Activated naive CD4-positive, alpha-beta T cell treated with anti-CD3 and anti-CD28 coated beads for 36 hours (primary cell): ENCODE data around the gene PAEP. TPM values are rescaled to one million over a fixed set of nuclear protein-coding genes. Genes with fewer than 3 reads are reported as not detected.
"Not testable (repeated sequence)": the region's sequence is repeated elsewhere in the genome, so short reads cannot be mapped to it uniquely, and the experiment has no call there.

Experiments
- CTCF ChIA-PET: fragments of 350-600 bp; sonication (Branson Sonifier 250); formaldehyde crosslinking; loops from one replicate; lab custom pipeline; 2021; ENCODE audit warnings: antibody characterized with exemption; lab: Charles Lee
- DNase-seq: peaks from one replicate; pipeline ENCODE4 v3.0.0-alpha.2; 2020
- H3K27ac Mint-ChIP-seq: one replicate; pipeline ENCODE4 v1.8.0; 2021; ENCODE audit warnings: mild to moderate bottlenecking, mixed read lengths
- H3K27me3 Mint-ChIP-seq: one replicate; pipeline ENCODE4 v1.8.0; 2021; ENCODE audit warnings: low read depth, mixed read lengths
- H3K36me3 Mint-ChIP-seq: one replicate; pipeline ENCODE4 v1.8.0; 2021; ENCODE audit warnings: low read depth, mixed read lengths
- H3K4me1 Mint-ChIP-seq: one replicate; pipeline ENCODE4 v1.8.0; 2021; ENCODE audit warnings: low read depth, mixed read lengths
- H3K4me3 Mint-ChIP-seq: one replicate; pipeline ENCODE4 v1.8.0; 2021; ENCODE audit warnings: mild to moderate bottlenecking, moderate library complexity, mixed read lengths
- H3K9me3 Mint-ChIP-seq: one replicate; pipeline ENCODE4 v1.8.0; 2021; ENCODE audit warnings: mixed read lengths
- intact Hi-C: fragments of 100-400 bp; cut with micrococcal nuclease; formaldehyde crosslinking; loops from one replicate; pipeline ENCODE4 v1.15.1; 2023
- total RNA-seq, 2 experiments: library from RNA; stranded (reverse); gene quantifications; one replicate each; pipeline ENCODE4 v1.2.3, GENCODE V29; 2021

The PAEP gene
- total RNA-seq, 2 experiments from 2014 or later, result not detected

DNA sequence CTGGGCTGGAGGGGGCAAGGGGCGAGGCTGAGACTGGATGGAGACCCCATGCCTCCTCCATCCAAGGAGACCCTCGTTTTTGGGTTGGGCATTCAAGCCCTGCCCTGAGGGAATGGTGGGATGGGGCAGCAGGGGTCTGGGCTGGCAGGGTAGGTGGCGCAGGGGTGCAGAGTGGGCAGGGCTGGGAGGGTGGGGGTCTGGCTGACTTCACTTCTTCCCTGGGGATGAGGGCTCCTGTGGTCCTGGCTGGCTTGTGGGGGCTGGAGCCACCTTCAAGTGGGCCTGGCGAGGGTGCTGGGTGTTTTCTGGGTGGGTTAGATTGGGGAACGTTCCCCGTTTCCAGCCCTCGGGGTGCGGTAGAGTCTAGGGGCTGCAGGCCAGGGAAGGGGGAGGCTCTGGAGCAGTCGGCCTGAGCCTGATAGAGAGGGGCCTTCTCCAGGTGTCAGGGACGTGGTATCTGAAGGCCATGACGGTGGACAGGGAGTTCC lies 39.9 kb upstream of the PAEP start:
- H3K27me3 Mint-ChIP-seq, result peaks cover 13% of the 10 kb centered on the region
- no peaks in the 10 kb centered on the region for H3K36me3 Mint-ChIP-seq
- DNase-seq, result no peak
- intact Hi-C loops, result no loop called here
- no peak overlapping the region for H3K4me3 Mint-ChIP-seq
- H3K27ac Mint-ChIP-seq, result no peak overlapping the region
- H3K4me1 Mint-ChIP-seq, result no peaks in the 10 kb centered on the region
- CTCF ChIA-PET, result no interaction called here
- H3K9me3 Mint-ChIP-seq, result no peaks in the 10 kb centered on the region

GRCh38 chr9:135522137-135522877 lies 39.2 kb upstream of the PAEP start:
- Mint-ChIP-seq H3K27me3 (peaks cover 13% of the 10 kb centered on the region), H3K9me3 (no peaks in the 10 kb centered on the region), H3K4me1 (no peaks in the 10 kb centered on the region), H3K27ac (no peak overlapping the region), H3K36me3 (no peaks in the 10 kb centered on the region), H3K4me3 (no peak overlapping the region)
- CTCF ChIA-PET, result no interaction called here
- DNase-seq, result no peak
- intact Hi-C loops, result no loop called here

DNA sequence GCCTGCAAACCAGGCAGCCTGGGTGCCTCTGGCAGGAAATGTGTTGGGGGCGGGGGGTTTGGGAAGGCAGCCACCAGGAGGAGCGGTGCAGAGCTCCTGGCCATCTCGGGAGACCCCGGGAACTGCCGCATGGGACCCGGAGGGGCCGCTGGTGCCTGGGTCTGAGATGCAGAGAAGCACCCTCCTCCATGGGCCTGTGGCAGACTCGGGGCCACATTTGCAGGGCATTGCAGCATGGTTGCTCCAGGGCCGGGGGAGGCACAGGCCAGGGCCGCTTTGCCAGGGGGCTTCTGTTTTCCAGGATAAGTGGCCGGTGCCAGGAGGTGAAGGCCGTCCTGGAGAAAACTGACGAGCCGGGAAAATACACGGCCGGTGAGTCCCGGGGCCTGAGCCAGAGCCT lies 38.6 kb upstream of the PAEP start:
- intact Hi-C loops, result no loop called here
- Mint-ChIP-seq H3K36me3 (no peaks in the 10 kb centered on the region), H3K4me3 (no peak overlapping the region), H3K4me1 (no peaks in the 10 kb centered on the region), H3K9me3 (no peaks in the 10 kb centered on the region), H3K27me3 (peaks cover 9% of the 10 kb centered on the region), H3K27ac (no peak overlapping the region)
- CTCF ChIA-PET, result no interaction called here
- no peak for DNase-seq

DNA sequence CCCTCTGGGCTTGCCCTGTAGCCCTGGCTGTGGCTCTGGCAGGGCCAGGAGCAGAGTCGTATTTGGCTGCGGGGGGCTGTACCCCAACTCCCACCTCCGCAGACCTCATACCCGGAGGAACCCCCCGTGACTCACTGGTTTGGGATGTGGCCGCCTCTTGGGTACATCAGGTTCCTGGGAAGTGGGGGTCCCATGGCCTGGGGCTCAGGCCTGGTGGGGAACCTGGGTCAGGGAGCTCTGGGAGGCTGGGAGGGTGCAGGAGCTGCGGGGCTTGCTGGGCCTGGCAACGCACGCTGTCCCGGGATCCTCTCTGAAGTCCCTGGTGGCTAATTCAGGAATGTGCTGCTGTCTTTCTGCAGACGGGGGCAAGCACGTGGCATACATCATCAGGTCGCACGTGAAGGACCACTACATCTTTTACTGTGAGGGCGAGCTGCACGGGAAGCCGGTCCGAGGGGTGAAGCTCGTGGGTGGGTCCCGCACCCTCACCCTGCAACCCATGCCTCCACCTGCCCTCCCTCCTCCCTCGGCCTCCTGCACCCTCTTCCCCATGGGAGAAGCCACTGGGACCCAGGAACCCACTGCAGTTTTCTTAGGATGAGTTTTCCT lies 37.9 kb upstream of the PAEP start:
- Mint-ChIP-seq H3K4me3 (no peak overlapping the region), H3K36me3 (no peaks in the 10 kb centered on the region), H3K9me3 (no peaks in the 10 kb centered on the region), H3K4me1 (no peaks in the 10 kb centered on the region), H3K27ac (no peak overlapping the region), H3K27me3 (peaks cover 9% of the 10 kb centered on the region)
- no peak for DNase-seq
- CTCF ChIA-PET, result no interaction called here
- intact Hi-C loops, result no loop called here

GRCh38 chr9:135524130-135524861 lies 37.3 kb upstream of the PAEP start:
- Mint-ChIP-seq H3K9me3 (no peaks in the 10 kb centered on the region), H3K36me3 (no peaks in the 10 kb centered on the region), H3K4me1 (no peaks in the 10 kb centered on the region), H3K27me3 (peaks cover 7% of the 10 kb centered on the region), H3K27ac (no peak overlapping the region), H3K4me3 (no peak overlapping the region)
- DNase-seq, result no peak
- intact Hi-C loops, result no loop called here
- CTCF ChIA-PET, result no interaction called here

- intact Hi-C loops, result no loop called here
These were observed 36.1 kb upstream of the PAEP start for GRCh38 chr9:135525241-135526088.

GRCh38 chr9:135526089-135526729 lies 35.3 kb upstream of the PAEP start:
- Mint-ChIP-seq H3K27ac (no peak overlapping the region), H3K9me3 (no peaks in the 10 kb centered on the region), H3K4me1 (no peaks in the 10 kb centered on the region), H3K36me3 (no peaks in the 10 kb centered on the region), H3K4me3 (no peak overlapping the region), H3K27me3 (no peaks in the 10 kb centered on the region)
- CTCF ChIA-PET, result no interaction called here
- intact Hi-C loops, result no loop called here
- no peak for DNase-seq

More at GRCh38 chr9:135525241-135526088, 36.1 kb upstream of the PAEP start:
- Mint-ChIP-seq H3K9me3 (no peaks in the 10 kb centered on the region), H3K4me1 (no peaks in the 10 kb centered on the region), H3K4me3 (no peak overlapping the region), H3K36me3 (no peaks in the 10 kb centered on the region), H3K27me3 (peaks cover 2% of the 10 kb centered on the region), H3K27ac (no peak overlapping the region)
- DNase-seq, result no peak
- CTCF ChIA-PET, result no interaction called here

GRCh38 chr9:135526730-135527571 lies 34.6 kb upstream of the PAEP start:
- no peaks in the 10 kb centered on the region for H3K36me3 Mint-ChIP-seq
- no peak overlapping the region for H3K27ac Mint-ChIP-seq
- H3K9me3 Mint-ChIP-seq, result no peaks in the 10 kb centered on the region
- H3K27me3 Mint-ChIP-seq, result no peaks in the 10 kb centered on the region
- CTCF ChIA-PET, result no interaction called here
- no peak for DNase-seq
- intact Hi-C loops, result no loop called here
- no peak overlapping the region for H3K4me3 Mint-ChIP-seq
- H3K4me1 Mint-ChIP-seq, result no peaks in the 10 kb centered on the region

- DNase-seq, intact Hi-C loops: not testable (repeated sequence)
These were observed 32.6 kb upstream of the PAEP start for GRCh38 chr9:135528842-135529435.

GRCh38 chr9:135530146-135530545 lies 31.4 kb upstream of the PAEP start:
- intact Hi-C loops, result no loop called here
- H3K36me3 Mint-ChIP-seq, result no peaks in the 10 kb centered on the region
- no peaks in the 10 kb centered on the region for H3K9me3 Mint-ChIP-seq
- no peaks in the 10 kb centered on the region for H3K4me1 Mint-ChIP-seq
- H3K27ac Mint-ChIP-seq, result no peak overlapping the region
- DNase-seq, result no peak
- no peak overlapping the region for H3K4me3 Mint-ChIP-seq
- peaks cover 9% of the 10 kb centered on the region for H3K27me3 Mint-ChIP-seq
- CTCF ChIA-PET, result interaction anchor here (1.2 kb wide), 1 partner anchor 25 kb away, joined by 3 read pairs; no protein-coding TSS in a partner anchor

More at GRCh38 chr9:135528842-135529435, 32.6 kb upstream of the PAEP start:
- H3K9me3 Mint-ChIP-seq, H3K27me3 Mint-ChIP-seq, H3K4me3 Mint-ChIP-seq, H3K27ac Mint-ChIP-seq, CTCF ChIA-PET, H3K36me3 Mint-ChIP-seq, H3K4me1 Mint-ChIP-seq: not testable (repeated sequence)

- DNase-seq, result no peak
- no peaks in the 10 kb centered on the region for H3K9me3 Mint-ChIP-seq
- CTCF ChIA-PET, result no interaction called here
These were observed 30.5 kb upstream of the PAEP start for GRCh38 chr9:135531096-135531495.

More at GRCh38 chr9:135531096-135531495, 30.5 kb upstream of the PAEP start:
- no peak overlapping the region for H3K4me3 Mint-ChIP-seq
- no peaks in the 10 kb centered on the region for H3K4me1 Mint-ChIP-seq
- peaks cover 9% of the 10 kb centered on the region for H3K27me3 Mint-ChIP-seq
- no peak overlapping the region for H3K27ac Mint-ChIP-seq
- intact Hi-C loops, result no loop called here
- no peaks in the 10 kb centered on the region for H3K36me3 Mint-ChIP-seq
